Measurements from ENCODE around the gene ARHGAP35. TPM values are rescaled to one million over a fixed set of nuclear protein-coding genes. Genes with fewer than 3 reads are reported as not detected.

ARHGAP35 gene
- total RNA-seq, 3 donors from 2014 or later: 14.3 to 15.5 (median 14.3) TPM

- Mint-ChIP-seq H3K27me3 (ENCODE audit: low read depth) (no peaks in the 10 kb centered on the region), H3K9me3 (no peaks in the 10 kb centered on the region), H3K4me1 (ENCODE audit: low read depth) (peaks cover 36% of the 10 kb centered on the region), H3K36me3 (ENCODE audit: insufficient read depth) (peaks cover 3% of the 10 kb centered on the region), H3K4me3 (no peak overlapping the region)
- ATAC-seq (no peak), DNase-seq (no peak)
Measured at GRCh38 chr19:46896076-46896794, 35.4 kb downstream of the ARHGAP35 start.

DNA sequence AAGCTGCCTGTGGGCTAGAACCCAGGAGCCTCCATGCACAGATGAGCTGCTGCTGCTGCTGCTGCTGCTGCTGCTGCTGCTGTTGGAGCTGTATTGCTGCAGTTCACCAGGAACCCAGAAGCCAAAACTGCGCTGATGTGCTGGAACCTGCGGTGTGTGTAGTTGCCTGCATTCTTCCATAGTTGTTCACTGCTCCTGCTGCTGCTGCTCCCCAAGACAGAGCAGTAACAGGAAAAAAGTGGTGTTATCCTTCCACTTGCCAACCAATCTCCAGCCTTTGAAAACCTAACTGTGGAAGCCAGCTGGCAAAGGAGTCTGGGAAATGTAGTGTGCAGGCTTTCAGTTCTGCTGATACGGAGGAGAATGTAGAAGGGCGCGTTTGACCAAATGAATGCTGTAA, 37.9 kb downstream of the ARHGAP35 start:
- H3K27me3 Mint-ChIP-seq (ENCODE audit: low read depth): no peaks in the 10 kb centered on the region
- ATAC-seq (no peak), DNase-seq (no peak)
- H3K9me3 Mint-ChIP-seq: no peaks in the 10 kb centered on the region
- H3K36me3 Mint-ChIP-seq (ENCODE audit: insufficient read depth): peaks cover 3% of the 10 kb centered on the region
- H3K4me1 Mint-ChIP-seq (ENCODE audit: low read depth): peaks cover 34% of the 10 kb centered on the region
- H3K4me3 Mint-ChIP-seq: no peak overlapping the region

- peaks cover 3% of the 10 kb centered on the region for H3K36me3 Mint-ChIP-seq (ENCODE audit: insufficient read depth)
- ATAC-seq (no peak), DNase-seq (no peak)
- H3K4me1 Mint-ChIP-seq (ENCODE audit: low read depth): peaks cover 36% of the 10 kb centered on the region
- no peaks in the 10 kb centered on the region for H3K9me3 Mint-ChIP-seq
- H3K4me3 Mint-ChIP-seq: no peak overlapping the region
- H3K27me3 Mint-ChIP-seq (ENCODE audit: low read depth): no peaks in the 10 kb centered on the region
Measured at GRCh38 chr19:46900341-46900740, 39.5 kb downstream of the ARHGAP35 start.

GRCh38 chr19:46901701-46902401, 41.1 kb downstream of the ARHGAP35 start:
- H3K36me3 Mint-ChIP-seq (ENCODE audit: insufficient read depth): peaks cover 3% of the 10 kb centered on the region
- no peak overlapping the region for H3K4me3 Mint-ChIP-seq
- H3K4me1 Mint-ChIP-seq (ENCODE audit: low read depth): peaks cover 32% of the 10 kb centered on the region
- no peaks in the 10 kb centered on the region for H3K27me3 Mint-ChIP-seq (ENCODE audit: low read depth)
- ATAC-seq (no peak), DNase-seq (no peak)
- no peaks in the 10 kb centered on the region for H3K9me3 Mint-ChIP-seq

GRCh38 chr19:46902402-46902766, 41.6 kb downstream of the ARHGAP35 start:
- Mint-ChIP-seq H3K4me1 (ENCODE audit: low read depth) (peaks cover 32% of the 10 kb centered on the region), H3K4me3 (no peak overlapping the region), H3K27me3 (ENCODE audit: low read depth) (no peaks in the 10 kb centered on the region), H3K9me3 (no peaks in the 10 kb centered on the region), H3K36me3 (ENCODE audit: insufficient read depth) (peaks cover 3% of the 10 kb centered on the region)
- DNase-seq: no peak
- ATAC-seq: no peak

GRCh38 chr19:46903458-46903857, 42.7 kb downstream of the ARHGAP35 start:
- no peak for DNase-seq
- Mint-ChIP-seq H3K36me3 (ENCODE audit: insufficient read depth) (peaks cover 3% of the 10 kb centered on the region), H3K4me1 (ENCODE audit: low read depth) (peaks cover 32% of the 10 kb centered on the region), H3K4me3 (no peak overlapping the region), H3K27me3 (ENCODE audit: low read depth) (no peaks in the 10 kb centered on the region), H3K9me3 (no peaks in the 10 kb centered on the region)
- ATAC-seq: no peak

DNA sequence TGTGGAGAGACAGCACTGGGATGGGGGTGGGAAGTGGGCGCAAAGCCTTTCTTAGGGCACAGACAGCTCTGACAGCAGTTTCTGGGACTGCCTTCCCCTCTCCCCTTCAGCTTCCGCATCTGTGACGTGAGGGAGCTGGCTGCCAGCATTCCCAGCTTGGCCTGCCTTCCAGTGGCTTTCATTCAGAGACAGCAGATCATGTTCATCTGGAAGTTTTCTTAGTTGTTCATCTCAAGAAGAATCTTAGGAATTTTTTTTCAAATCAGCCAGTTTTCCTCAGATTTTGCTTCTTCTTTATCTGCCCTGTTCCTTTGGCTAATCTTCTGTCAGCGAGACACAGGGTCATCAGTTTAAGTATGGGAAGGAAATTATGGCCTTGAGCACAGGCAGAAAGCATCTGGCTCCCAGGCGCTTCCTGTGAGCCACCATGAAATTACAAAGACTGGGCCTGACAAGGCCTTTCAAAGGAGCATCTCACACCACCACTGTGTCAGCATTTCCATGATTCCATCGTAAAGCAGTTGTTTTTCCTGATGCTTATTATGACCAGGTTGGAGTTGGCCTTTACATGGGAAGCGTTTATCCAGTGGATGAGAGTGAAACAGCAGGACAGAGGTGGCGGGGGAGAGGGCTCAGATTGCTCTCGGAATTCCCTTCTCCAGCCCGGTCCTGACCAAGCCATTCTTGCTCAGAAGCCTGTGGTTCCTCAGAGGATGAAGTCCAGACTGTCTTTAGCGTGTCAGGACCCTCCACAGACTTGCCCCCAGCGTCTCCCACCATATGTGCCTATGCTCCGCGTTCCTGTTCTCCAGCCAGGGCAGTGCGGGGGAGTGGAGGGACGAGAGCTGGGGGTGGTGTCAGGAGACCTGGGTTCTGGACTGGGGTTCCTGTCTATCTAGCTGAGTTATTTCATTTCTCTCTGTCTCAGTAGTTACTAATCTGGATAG, 43.6 kb downstream of the ARHGAP35 start:
- Mint-ChIP-seq H3K9me3 (no peaks in the 10 kb centered on the region), H3K4me1 (ENCODE audit: low read depth) (peaks cover 34% of the 10 kb centered on the region)
- no peak for ATAC-seq

GRCh38 chr19:46906221-46906620, 45.4 kb downstream of the ARHGAP35 start:
- Mint-ChIP-seq H3K4me3 (no peak overlapping the region), H3K36me3 (ENCODE audit: insufficient read depth) (peaks cover 6% of the 10 kb centered on the region), H3K4me1 (ENCODE audit: low read depth) (peaks cover 38% of the 10 kb centered on the region), H3K9me3 (no peaks in the 10 kb centered on the region), H3K27me3 (ENCODE audit: low read depth) (no peaks in the 10 kb centered on the region)
- no peak for DNase-seq
- no peak for ATAC-seq

More for the DNA sequence above, 43.6 kb downstream of the ARHGAP35 start:
- no peaks in the 10 kb centered on the region for H3K27me3 Mint-ChIP-seq (ENCODE audit: low read depth)
- DNase-seq: no peak
- no peak overlapping the region for H3K4me3 Mint-ChIP-seq
- H3K36me3 Mint-ChIP-seq (ENCODE audit: insufficient read depth): no peaks in the 10 kb centered on the region

DNA sequence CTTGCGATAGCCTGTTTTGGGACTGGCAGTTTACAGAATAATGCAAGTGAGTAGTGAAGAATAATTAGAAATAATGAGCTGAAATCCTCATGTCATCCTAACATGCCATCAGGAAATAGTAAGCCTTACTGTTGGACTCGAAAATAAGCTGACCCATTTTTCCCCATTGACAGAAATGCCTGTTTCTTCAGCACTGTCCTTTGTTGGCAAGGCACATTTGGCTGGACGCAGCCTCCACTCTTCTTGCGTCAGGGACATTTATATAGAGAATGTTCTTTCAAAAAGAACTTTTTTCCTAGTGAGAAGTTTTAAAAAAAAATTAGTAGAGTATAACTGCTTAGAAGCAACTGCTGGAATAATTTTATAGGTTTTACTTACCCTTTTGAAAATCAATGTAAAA, 47.1 kb downstream of the ARHGAP35 start:
- Mint-ChIP-seq H3K27me3 (ENCODE audit: low read depth) (no peaks in the 10 kb centered on the region), H3K36me3 (ENCODE audit: insufficient read depth) (peaks cover 7% of the 10 kb centered on the region), H3K9me3 (no peaks in the 10 kb centered on the region), H3K4me1 (ENCODE audit: low read depth) (peaks cover 35% of the 10 kb centered on the region), H3K4me3 (no peak overlapping the region)
- DNase-seq (no peak), ATAC-seq (no peak)

GRCh38 chr19:46909356-46909755, 48.6 kb downstream of the ARHGAP35 start:
- H3K4me3 Mint-ChIP-seq: no peak overlapping the region
- ATAC-seq (no peak), DNase-seq (no peak)
- H3K27me3 Mint-ChIP-seq (ENCODE audit: low read depth): no peaks in the 10 kb centered on the region
- H3K36me3 Mint-ChIP-seq (ENCODE audit: insufficient read depth): peaks cover 7% of the 10 kb centered on the region
- no peaks in the 10 kb centered on the region for H3K9me3 Mint-ChIP-seq
- peaks cover 36% of the 10 kb centered on the region for H3K4me1 Mint-ChIP-seq (ENCODE audit: low read depth)

Other genes starting within 250 kb of the ARHGAP35 start
- 1 to 10 TPM; 2.2 to 5.8 (median 4.3) TPM for gene PTGIR, start 235.9 kb upstream of the ARHGAP35 start, total RNA-seq
- gene GNG8, start 224.8 kb upstream of the ARHGAP35 start, total RNA-seq: 1 to 10 TPM; 1.5 to 2.6 (median 2.4) TPM
- under 1 TPM; 0.50 to 0.71 (median 0.63) TPM for gene DACT3, start 199.8 kb upstream of the ARHGAP35 start, total RNA-seq
- 10 to 100 TPM; 45.3 to 59.8 (median 58.1) TPM for gene PRKD2, start 143.9 kb upstream of the ARHGAP35 start, total RNA-seq
- 10 to 100 TPM; 26.0 to 31.2 (median 28.9) TPM for gene FKRP, start 114.9 kb upstream of the ARHGAP35 start, total RNA-seq
- gene STRN4, start 114.5 kb upstream of the ARHGAP35 start, total RNA-seq: 10 to 100 TPM; 91.3 to 98.0 (median 96.7) TPM
- 100 to 1,000 TPM; 349 to 439 (median 369) TPM for gene SLC1A5, start 72.4 kb upstream of the ARHGAP35 start, total RNA-seq
- gene AP2S1, start 10.2 kb upstream of the ARHGAP35 start, total RNA-seq: 100 to 1,000 TPM; 106 to 130 (median 116) TPM
- gene NPAS1, start 158.8 kb downstream of the ARHGAP35 start, total RNA-seq: under 1 TPM in 1 of 3 donors, not detected in 2; 0.14 TPM
- gene TMEM160, start 187.6 kb downstream of the ARHGAP35 start, total RNA-seq: 10 to 100 TPM; 57.1 to 61.6 (median 57.6) TPM